Panc1 (cell line): ENCODE measurements around the gene NKX6-2. TPM values are rescaled to one million over a fixed set of nuclear protein-coding genes. Genes with fewer than 3 reads are reported as not detected.

Experiments
- ATAC-seq: fragments of 200-7000 bp; cut with Tn5 transposase; 2 replicates; pipeline ENCODE4 v1.9.1; 2020; ENCODE audit warnings: mild to moderate bottlenecking, moderate library complexity
- BruUV-seq: library from RNA; stranded (reverse); fragments of 400-500 nt; replicated peaks from 2 replicates; lab custom pipeline; 2021; lab: Mats Ljungman, UMichigan
- CTCF ChIA-PET: fragments of 300-600 bp; sonication (Branson Sonifier 250); formaldehyde crosslinking; loops from one replicate; lab custom pipeline; 2022; ENCODE audit warnings: antibody characterized with exemption; lab: Charles Lee
- POLR2A ChIA-PET: fragments of 300-600 bp; sonication (Branson Sonifier 250); formaldehyde crosslinking; loops from one replicate; lab custom pipeline; 2022; ENCODE audit warnings: antibody characterized with exemption; lab: Charles Lee
- DNase-seq: peaks from one replicate; pipeline ENCODE4 v3.0.0-alpha.2; 2010; ENCODE audit warnings: low read depth, low spot score
- H3K27ac ChIP-seq: 2 replicates; pipeline ENCODE4 v1.5.1; 2011; ENCODE audit warnings: mild to moderate bottlenecking, low read length, inconsistent platforms
- H3K27me3 ChIP-seq: fragments of 200-500 bp; sonication (Bioruptor generic); 2 replicates; pipeline ENCODE4 v1.6.0; 2014; ENCODE audit warnings: low read length, inconsistent platforms; ENCODE audit not compliant: control insufficient read depth, insufficient read depth
- H3K36me3 ChIP-seq: fragments of 200-500 bp; sonication (Bioruptor generic); 2 replicates; pipeline ENCODE4 v1.5.1; 2014; ENCODE audit warnings: inconsistent platforms, mild to moderate bottlenecking, low read length, moderate library complexity; ENCODE audit not compliant: control insufficient read depth, insufficient read depth
- H3K4me1 ChIP-seq: 2 replicates; pipeline ENCODE4 v1.5.1; 2011; ENCODE audit warnings: inconsistent platforms, mild to moderate bottlenecking, low read length, moderate library complexity; ENCODE audit not compliant: control insufficient read depth, insufficient read depth
- H3K4me3 ChIP-seq, 2 experiments: 2 replicates each; pipeline ENCODE4 v1.5.1; 2011 to 2012; ENCODE audit warnings: low read depth in 2 of 2, low read length in 2 of 2, mild to moderate bottlenecking in 2 of 2, inconsistent platforms in 1 of 2, moderate library complexity in 1 of 2
- H3K9me3 ChIP-seq: fragments of 200-500 bp; sonication (Bioruptor generic); 2 replicates; pipeline ENCODE4 v1.5.1; 2014; ENCODE audit warnings: low read depth, mild to moderate bottlenecking, inconsistent platforms, low read length, moderate library complexity; ENCODE audit not compliant: control insufficient read depth, insufficient read depth
- POLR2AphosphoS5 ChIP-seq: IDR thresholded peaks from 2 replicates; pipeline ENCODE4 v1.6.1; 2012; ENCODE audit warnings: mild to moderate bottlenecking, low read depth, low read length, moderate library complexity
- SIN3A ChIP-seq: IDR thresholded peaks from 2 replicates; pipeline ENCODE4 v1.6.1; 2012; ENCODE audit warnings: low read depth, mild to moderate bottlenecking, low read length, moderate library complexity, borderline replicate concordance; ENCODE audit not compliant: insufficient read depth
- TCF7L2 ChIP-seq: IDR thresholded peaks from 2 replicates; pipeline ENCODE4 v1.6.1; 2011; ENCODE audit warnings: mild to moderate bottlenecking, low read depth, low read length, inconsistent platforms
- in situ Hi-C: cut with HindIII; loops from 2 replicates; pipeline ENCODE4 v1.10.0; 2016; ENCODE audit warnings: low sequenced_read_pairs, low pct_unique_long_range_greater_than_20kb
- intact Hi-C: fragments of 100-400 bp; cut with micrococcal nuclease; formaldehyde crosslinking; loops from one replicate; pipeline ENCODE4 v1.10.0; 2022; ENCODE audit not compliant: unreplicated experiment
- total RNA-seq: library from RNA; stranded (reverse); gene quantifications from one replicate; pipeline ENCODE4 v1.2.1, GENCODE V29; 2021; ENCODE audit not compliant: unreplicated experiment
- TF ChIP-seq, protein P1 (sequence below): fragments of 450-650 bp; IDR thresholded peaks from 2 replicates; pipeline ENCODE4 v1.5.1; 2017; ENCODE audit warnings: mild to moderate bottlenecking
- TF ChIP-seq, protein P2 (sequence below), 2 experiments: IDR thresholded peaks; 2 replicates each; pipeline ENCODE4 v1.6.1; 2011 to 2012; ENCODE audit warnings: low read depth in 2 of 2, control low read depth in 1 of 2, low read length in 1 of 2, mild to moderate bottlenecking in 1 of 2, moderate library complexity in 1 of 2; ENCODE audit not compliant: insufficient read depth in 1 of 2

NKX6-2 gene
- total RNA-seq, 1 experiment from 2014 or later = 1.6 TPM

DNA sequence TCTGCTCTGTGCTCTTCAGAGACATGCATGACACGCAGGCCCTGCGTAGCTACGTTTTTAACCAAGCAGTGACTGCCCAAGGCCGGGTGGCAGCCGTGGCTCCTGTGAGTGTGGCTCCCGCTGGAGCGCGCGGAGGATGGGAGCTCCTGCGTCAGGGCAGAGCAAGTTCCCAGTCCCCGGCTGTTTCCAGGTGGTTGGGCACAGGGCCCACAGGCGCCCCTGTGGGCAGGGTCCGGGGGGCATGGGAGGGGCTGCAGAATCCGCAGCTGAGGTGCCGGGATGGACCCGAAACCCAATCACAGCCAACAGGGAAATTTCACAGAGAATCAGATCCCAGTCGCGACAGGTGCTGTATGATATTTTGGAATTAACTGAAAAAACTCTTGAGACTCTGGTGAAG is 9.8 kb downstream of the NKX6-2 start:
- intact Hi-C loops (no loop called here), in situ Hi-C loops (no loop called here)
- H3K9me3 ChIP-seq = no peaks in the 10 kb centered on the region
- H3K36me3 ChIP-seq = no peaks in the 10 kb centered on the region
- H3K27ac ChIP-seq = no peak overlapping the region
- peaks cover 9% of the 10 kb centered on the region for H3K4me1 ChIP-seq
- ChIA-PET CTCF (interaction anchor here (1.0 kb wide), 1 partner anchor 18 kb away, joined by 3 read pairs; no protein-coding TSS in a partner anchor), POLR2A (no interaction called here)
- no TSS peak for BruUV-seq
- no peak overlapping the region for H3K4me3 ChIP-seq
- no peaks in the 10 kb centered on the region for H3K27me3 ChIP-seq
- no peak for ATAC-seq
- TF ChIP-seq, protein P1, sequence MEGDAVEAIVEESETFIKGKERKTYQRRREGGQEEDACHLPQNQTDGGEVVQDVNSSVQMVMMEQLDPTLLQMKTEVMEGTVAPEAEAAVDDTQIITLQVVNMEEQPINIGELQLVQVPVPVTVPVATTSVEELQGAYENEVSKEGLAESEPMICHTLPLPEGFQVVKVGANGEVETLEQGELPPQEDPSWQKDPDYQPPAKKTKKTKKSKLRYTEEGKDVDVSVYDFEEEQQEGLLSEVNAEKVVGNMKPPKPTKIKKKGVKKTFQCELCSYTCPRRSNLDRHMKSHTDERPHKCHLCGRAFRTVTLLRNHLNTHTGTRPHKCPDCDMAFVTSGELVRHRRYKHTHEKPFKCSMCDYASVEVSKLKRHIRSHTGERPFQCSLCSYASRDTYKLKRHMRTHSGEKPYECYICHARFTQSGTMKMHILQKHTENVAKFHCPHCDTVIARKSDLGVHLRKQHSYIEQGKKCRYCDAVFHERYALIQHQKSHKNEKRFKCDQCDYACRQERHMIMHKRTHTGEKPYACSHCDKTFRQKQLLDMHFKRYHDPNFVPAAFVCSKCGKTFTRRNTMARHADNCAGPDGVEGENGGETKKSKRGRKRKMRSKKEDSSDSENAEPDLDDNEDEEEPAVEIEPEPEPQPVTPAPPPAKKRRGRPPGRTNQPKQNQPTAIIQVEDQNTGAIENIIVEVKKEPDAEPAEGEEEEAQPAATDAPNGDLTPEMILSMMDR = no peak
- TF ChIP-seq SIN3A = no peak
- no peak for TF ChIP-seq TCF7L2
- no peak for TF ChIP-seq POLR2AphosphoS5
- TF ChIP-seq, protein P2, sequence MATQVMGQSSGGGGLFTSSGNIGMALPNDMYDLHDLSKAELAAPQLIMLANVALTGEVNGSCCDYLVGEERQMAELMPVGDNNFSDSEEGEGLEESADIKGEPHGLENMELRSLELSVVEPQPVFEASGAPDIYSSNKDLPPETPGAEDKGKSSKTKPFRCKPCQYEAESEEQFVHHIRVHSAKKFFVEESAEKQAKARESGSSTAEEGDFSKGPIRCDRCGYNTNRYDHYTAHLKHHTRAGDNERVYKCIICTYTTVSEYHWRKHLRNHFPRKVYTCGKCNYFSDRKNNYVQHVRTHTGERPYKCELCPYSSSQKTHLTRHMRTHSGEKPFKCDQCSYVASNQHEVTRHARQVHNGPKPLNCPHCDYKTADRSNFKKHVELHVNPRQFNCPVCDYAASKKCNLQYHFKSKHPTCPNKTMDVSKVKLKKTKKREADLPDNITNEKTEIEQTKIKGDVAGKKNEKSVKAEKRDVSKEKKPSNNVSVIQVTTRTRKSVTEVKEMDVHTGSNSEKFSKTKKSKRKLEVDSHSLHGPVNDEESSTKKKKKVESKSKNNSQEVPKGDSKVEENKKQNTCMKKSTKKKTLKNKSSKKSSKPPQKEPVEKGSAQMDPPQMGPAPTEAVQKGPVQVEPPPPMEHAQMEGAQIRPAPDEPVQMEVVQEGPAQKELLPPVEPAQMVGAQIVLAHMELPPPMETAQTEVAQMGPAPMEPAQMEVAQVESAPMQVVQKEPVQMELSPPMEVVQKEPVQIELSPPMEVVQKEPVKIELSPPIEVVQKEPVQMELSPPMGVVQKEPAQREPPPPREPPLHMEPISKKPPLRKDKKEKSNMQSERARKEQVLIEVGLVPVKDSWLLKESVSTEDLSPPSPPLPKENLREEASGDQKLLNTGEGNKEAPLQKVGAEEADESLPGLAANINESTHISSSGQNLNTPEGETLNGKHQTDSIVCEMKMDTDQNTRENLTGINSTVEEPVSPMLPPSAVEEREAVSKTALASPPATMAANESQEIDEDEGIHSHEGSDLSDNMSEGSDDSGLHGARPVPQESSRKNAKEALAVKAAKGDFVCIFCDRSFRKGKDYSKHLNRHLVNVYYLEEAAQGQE (IDR thresholded peaks at IDR 0.05; ENCODE audit: insufficient read depth in 1 of 2, low read depth in 2 of 2, low read length in 1 of 2) = no peak
- DNase-seq = no peak

DNA sequence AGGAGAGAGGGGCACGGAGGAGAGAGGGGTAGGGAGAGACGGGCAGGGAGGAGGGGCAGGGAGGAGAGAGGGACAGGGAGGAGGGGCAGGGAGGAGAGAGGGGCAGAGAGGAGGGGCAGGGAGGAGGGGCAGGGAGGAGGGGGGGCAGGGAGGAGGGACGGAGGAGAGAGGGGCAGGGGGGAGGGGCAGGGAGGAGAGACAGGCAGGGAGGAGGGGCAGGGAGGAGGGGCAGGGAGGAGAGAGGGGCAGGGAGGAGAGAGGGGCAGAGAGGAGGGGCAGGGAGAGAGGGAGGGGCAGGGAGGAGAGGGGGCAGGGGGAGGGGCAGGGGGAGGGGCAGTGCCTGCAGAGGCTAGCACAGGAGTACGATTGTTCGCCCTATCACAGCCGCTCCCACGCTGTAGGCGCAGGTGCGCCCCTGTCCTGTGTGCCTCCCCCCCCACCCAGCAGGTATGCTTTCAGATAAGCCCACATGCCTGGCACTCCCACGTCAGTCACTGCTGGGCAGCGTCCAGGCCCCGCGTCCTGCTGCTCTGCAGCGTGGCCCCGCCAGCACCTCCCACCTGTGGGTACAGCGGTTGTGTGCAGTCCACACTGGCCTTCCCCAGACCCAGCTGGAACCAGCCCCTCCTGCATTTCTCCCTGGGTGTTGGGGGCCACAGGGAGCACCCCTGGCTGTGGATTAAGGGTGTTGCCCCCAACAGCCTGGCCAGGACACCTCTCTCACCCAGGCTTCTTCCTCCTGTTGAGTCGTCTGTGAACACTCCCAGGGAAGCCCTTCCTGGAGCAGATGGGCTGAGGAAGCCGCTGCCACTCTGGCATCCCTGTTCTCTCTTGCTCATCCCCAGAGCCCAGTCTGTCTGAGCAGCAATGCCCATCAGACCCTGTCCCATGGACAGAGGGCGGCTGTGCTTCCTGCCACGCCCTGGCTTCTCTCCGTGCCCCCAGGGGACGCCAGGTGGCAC is 10.8 kb downstream of the NKX6-2 start:
- ATAC-seq (peak; percentile 43), DNase-seq (no peak)
- TF ChIP-seq, protein P2 (IDR thresholded peaks at IDR 0.05; ENCODE audit: insufficient read depth in 1 of 2, low read depth in 2 of 2, low read length in 1 of 2) = no peak
- TF ChIP-seq, protein P1 = no peak
- TF ChIP-seq SIN3A (no peak), TCF7L2 (no peak), POLR2AphosphoS5 (no peak)
- intact Hi-C loops (no loop called here), in situ Hi-C loops (no loop called here)
- Histone ChIP-seq H3K27ac (no peak overlapping the region), H3K36me3 (no peaks in the 10 kb centered on the region), H3K4me1 (peaks cover 9% of the 10 kb centered on the region), H3K27me3 (no peaks in the 10 kb centered on the region), H3K9me3 (no peaks in the 10 kb centered on the region), H3K4me3 (no peak overlapping the region)
- BruUV-seq = no TSS peak
- CTCF ChIA-PET = interaction anchor here (1.0 kb wide), 1 partner anchor 19 kb away, joined by 3 read pairs; no protein-coding TSS in a partner anchor
- POLR2A ChIA-PET = no interaction called here
